Stimulated activated CD4-positive, alpha-beta T cell treated with anti-CD3 and anti-CD28 coated beads, Interleukin-12 subunit alpha, Interleukin-12 subunit beta, amount 100 ng/mL, for 24 hours (primary cell): ENCODE results near the gene IL18BP.

Source experiments
- DNase-seq, 2 experiments: peaks; one replicate each; pipeline ENCODE4 v3.0.0-alpha.2; 2020; ENCODE audit warnings: low read depth in 2 of 2

The IL18BP gene

GRCh38 chr11:71996946-71997345 is 1.8 kb upstream of the IL18BP start:
- DNase-seq, result no peak

GRCh38 chr11:71997594-71997993 is 1.1 kb upstream of the IL18BP start:
- DNase-seq, result no peak

GRCh38 chr11:71998061-71998460 is 648 bp upstream of the IL18BP start:
- DNase-seq, result no peak

GRCh38 chr11:71999362-71999761 is 653 bp downstream of the IL18BP start:
- no peak for DNase-seq

- DNase-seq, result no peak
Observed at GRCh38 chr11:71999798-72000197, 1.1 kb downstream of the IL18BP start.

- no peak for DNase-seq
Observed at GRCh38 chr11:72000202-72000867, 1.6 kb downstream of the IL18BP start.

- DNase-seq, result no peak
Observed at GRCh38 chr11:72001285-72001684, 2.6 kb downstream of the IL18BP start.

GRCh38 chr11:72001834-72002591 is 3.3 kb downstream of the IL18BP start:
- no peak for DNase-seq

- DNase-seq, result no peak
Observed at GRCh38 chr11:72002841-72003775, 4.4 kb downstream of the IL18BP start.

- DNase-seq, result no peak
Observed at GRCh38 chr11:72003776-72004171, 5.1 kb downstream of the IL18BP start.

GRCh38 chr11:72004515-72005346 is 6.0 kb downstream of the IL18BP start:
- no peak for DNase-seq

GRCh38 chr11:72005347-72006260 is 6.9 kb downstream of the IL18BP start:
- DNase-seq, result no peak

- DNase-seq, result no peak
Observed at GRCh38 chr11:72006309-72007088, 7.8 kb downstream of the IL18BP start.

GRCh38 chr11:72007089-72007476 is 8.4 kb downstream of the IL18BP start:
- DNase-seq, result no peak

GRCh38 chr11:72007587-72007986 is 8.9 kb downstream of the IL18BP start:
- DNase-seq, result no peak

- DNase-seq, result no peak
Observed at GRCh38 chr11:72008728-72009127, 10.0 kb downstream of the IL18BP start.

- no peak for DNase-seq
Observed at GRCh38 chr11:72009156-72009555, 10.4 kb downstream of the IL18BP start.

GRCh38 chr11:72010529-72011233 is 12.0 kb downstream of the IL18BP start:
- DNase-seq, result no peak

- no peak for DNase-seq
Observed at GRCh38 chr11:72012091-72012630, 13.5 kb downstream of the IL18BP start.
